Inflammatory macrophage treated with lipopolysaccharide for 4 hours (primary cell): ENCODE results near the gene TRIM31.

Source experiments
- DNase-seq: peaks from one replicate; pipeline ENCODE4 v3.0.0-alpha.2; 2020

The TRIM31 gene, protein sequence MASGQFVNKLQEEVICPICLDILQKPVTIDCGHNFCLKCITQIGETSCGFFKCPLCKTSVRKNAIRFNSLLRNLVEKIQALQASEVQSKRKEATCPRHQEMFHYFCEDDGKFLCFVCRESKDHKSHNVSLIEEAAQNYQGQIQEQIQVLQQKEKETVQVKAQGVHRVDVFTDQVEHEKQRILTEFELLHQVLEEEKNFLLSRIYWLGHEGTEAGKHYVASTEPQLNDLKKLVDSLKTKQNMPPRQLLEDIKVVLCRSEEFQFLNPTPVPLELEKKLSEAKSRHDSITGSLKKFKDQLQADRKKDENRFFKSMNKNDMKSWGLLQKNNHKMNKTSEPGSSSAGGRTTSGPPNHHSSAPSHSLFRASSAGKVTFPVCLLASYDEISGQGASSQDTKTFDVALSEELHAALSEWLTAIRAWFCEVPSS

DNA sequence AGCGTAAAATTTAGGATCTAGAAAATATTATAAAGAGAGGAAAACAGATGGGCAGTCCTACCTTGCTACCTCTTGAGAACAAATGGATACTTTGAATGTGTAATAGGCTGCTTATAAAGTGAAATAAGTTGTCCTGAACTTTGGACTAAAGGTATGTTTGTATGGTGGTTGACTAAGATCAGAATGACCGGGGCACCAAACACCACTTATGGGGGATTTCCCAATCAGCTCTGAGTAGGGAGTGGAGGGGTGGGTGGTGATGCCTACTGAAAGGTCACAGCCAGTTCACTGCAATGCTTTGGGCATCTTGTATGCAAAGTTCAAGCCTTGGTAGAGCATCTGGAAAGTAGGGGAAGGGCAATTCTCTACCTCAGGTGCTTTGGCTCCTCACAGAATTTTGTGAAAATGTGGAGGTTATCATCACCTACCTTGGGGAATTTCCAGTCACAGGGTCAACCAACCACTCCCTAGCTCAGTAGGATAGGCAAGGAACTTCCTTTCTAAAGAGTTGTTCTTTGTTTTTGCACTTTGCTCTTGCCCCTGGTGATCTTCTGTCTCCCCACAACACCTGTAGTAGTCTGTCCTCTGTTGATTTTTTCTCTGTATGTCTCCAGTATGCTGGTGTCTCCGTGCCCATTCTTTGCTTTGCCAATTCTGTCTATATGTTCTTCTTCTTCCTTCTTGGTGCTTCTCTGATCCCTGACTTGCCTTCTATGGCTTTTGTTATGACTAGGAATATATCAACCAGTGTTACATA, at the start of gene TRIM31:
Gene TRIM31, minus strand, starts transcription at position 88 of the 757 bp plus-strand sequence. CDS start 285 bp downstream, outside the sequence.
- peak; percentile 66 for DNase-seq

DNA sequence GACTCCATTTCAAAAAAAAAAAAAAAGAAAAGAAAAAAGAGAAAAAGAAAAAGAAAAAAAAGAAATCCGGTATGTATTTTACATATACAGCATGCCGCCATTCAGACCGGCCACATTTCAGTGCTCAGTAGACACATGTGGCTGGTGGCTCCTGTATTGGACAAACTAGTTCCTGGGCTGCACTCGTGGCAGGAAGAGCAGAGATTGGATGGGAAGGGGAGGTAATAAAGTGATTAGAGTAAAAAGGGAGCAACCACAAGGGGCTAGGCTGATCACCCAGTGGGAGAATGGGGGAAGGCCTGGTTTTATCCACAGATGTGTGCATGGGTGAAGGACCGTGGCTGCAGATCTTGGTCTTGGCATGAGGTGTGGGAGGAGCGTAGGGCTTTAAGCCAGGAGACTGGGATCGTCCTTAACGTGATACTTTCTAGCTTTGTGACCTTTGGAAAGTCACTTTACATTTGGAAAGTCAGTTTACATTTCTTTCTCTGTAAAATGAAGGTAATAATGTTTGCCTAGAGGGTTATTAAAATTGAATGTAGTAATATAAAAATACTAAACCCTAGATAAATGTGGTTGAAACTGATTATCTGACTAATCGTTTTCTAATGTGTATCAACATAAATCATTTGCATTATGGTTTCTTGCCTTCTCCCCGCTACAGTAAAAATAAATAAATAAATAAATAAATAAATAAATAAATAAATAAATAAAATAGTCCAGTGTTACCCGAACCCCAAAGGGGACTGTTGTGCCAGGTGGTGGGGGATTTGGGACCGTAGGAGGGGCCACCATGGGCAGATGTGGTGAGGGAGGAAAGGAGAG, 49.6 kb upstream of the TRIM31 start:
- no peak for DNase-seq

DNA sequence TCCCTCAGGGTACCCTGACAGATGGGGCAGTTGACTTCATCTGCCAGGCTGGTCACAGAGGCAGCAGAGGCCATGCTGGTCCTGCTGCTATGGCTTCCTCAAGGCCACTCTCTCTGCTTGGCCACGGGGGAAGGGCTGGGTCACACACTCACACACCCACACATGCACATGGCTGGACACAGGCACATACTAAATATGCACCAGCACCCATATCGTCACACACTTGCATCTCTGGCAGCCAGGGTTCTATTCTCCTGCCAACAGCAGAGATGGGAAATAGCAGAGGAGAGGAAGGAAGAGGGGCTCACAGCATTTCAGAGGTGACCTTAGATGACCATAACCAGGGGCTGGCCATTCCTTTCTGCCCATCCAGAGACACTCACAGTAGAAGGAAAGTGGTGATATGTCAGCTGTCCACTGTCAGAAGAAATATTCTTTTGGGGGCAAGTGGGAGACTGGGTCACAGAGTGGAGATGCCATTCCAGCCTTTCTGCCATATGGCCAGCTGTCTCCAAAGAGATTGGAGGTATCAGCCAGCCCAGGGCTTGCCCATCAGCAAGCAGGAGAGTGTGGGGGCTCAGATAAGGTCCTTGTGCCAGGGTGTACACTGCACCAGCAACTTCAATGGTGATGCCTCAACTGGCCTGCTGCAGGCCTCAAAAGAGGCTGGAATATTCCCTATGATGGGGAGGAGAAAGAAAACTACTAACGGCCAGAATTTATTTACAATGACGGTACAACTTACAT, 48.1 kb upstream of the TRIM31 start, which contains the start of gene TRIM10:
Gene TRIM10, minus strand, starts transcription at position 427 of the 747 bp plus-strand sequence. Its CDS starts 353 bp downstream, at position 74.
- DNase-seq: no peak

DNA sequence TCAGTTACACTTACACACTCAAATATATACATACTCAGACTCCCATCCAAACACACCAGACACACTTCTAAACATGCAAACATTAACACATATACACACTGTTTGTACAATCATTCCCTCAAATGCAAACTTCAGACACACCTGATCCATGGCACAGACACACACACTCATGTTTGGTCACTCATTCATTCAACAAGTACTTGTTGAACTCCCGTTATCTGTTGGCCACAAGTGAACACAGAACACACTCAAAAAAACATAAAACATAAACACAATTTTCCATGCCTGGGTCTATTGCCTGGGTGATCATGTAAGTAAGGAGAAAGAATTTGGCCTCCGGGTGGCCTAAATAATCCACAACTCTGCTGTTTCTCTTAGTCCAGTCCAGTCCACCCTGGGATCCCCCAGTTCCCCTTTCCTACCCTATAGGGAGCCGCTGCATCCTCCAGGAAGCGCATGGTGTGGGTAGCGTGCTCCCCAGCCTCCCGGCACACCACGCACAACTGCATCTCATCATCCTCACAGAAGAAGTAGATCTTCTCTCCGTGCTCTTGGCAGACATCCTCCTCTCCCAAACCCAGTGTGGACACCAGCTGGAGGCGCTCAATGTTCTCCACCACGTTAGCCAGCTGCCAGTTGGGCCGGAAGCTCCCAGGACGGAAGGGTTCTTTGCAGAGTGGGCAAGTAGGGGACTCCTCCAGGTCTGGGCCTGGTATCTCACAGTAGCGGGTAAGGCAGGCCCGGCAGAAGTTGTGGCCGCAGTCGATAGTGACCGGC, 47.3 kb upstream of the TRIM31 start:
- no peak for DNase-seq

DNA sequence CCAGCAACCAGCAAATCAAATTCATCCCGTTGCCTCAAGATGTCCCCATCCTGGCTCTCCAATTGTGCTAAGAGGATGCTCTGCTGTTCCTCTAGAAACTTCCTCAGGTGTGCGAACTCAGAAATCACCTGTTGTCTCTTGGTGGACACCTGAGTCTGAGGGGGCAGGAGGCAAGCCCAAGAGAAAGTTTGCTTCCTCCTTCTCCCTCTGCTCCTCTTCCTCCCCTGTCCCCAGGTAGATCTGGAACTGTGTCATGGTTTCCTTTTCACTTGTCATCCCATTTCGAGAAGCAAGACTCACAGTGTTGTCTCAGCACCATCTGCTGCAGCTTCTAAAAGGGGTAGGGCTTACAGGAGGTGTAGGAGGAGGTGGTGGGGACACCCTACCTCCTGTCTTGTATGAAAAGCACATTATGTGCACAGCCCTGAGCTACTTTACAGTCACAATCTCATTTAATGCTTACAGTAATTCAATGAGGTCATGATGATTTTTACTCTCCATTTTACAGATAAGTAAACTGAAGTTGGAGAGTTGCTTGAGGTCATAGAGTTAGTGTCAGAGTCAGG, 45.7 kb upstream of the TRIM31 start:
- no peak for DNase-seq

DNA sequence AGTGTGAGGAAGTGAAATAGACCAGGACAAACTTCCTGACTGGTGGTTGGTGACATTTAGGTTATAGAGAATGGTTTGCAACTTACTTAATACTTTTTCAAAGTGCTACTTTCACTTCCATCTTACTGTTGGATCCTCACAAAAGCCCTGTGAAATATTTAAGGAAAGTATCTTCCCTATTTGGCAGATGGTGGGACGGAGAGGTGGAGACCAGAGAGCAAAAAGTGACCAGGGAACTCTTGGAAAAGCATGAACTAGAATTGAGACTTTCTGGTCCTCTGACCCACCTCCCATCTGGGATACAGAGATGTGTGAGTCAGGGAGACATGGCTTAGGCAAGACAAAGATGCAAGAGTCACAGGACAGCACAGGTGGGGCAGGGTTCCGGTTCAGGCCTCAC, 45.1 kb upstream of the TRIM31 start:
- DNase-seq: peak; percentile 53

DNA sequence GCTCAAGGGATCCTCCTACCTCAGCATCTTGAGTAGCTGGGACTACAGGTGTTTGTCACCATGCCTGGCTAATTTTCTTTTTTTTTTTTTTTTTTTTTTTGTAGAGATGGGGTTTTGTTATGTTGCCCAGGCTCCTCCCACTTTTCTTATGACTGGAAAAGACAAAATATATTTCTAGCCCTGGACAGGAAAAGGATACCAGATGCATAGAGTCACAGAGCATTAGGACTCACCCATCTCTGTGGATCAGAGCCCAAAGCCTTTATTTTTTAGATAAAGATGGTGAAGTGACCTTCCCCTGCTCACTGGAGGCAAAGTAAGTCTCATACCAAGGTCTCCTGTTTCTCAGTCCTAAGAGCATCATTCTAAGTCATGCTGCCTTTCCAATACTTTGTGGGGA, 44.7 kb upstream of the TRIM31 start:
- DNase-seq: no peak

DNA sequence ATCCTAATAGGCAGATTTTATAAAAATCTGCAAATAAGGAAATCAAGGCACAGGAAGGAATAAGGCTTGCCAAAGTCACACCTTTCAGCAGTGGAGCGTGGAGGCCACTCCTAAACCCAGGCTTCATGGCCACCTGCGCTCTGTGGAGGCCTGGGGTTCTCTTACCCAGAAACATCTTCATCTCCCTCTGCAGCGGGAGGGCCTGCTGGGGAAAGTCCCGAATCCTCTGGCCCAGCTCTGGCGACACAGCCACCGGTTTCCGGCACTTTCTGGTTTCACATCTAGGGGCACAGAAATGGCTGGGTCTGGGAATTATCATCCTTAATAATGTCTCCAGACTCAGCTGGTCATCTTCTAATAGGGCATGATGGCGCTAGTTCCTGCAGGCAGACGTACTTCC, 43.9 kb upstream of the TRIM31 start:
- DNase-seq: peak; percentile 21

DNA sequence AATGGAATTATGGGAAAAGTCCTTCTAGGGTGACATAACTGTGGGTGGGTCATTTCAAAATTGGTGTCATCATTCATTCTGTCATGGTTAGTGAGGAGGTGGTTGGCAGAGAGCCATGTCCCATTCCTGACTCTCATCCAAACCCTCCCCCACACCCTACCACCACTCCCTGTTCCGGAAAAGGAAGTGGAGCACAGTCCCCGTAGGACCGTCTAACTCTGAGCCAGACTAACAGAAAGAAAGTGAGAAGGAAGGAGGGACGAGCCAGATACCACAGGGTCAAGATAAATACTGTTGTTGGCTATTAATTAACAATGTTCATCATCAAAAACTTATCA, 43.3 kb upstream of the TRIM31 start:
- DNase-seq: peak; percentile 82

DNA sequence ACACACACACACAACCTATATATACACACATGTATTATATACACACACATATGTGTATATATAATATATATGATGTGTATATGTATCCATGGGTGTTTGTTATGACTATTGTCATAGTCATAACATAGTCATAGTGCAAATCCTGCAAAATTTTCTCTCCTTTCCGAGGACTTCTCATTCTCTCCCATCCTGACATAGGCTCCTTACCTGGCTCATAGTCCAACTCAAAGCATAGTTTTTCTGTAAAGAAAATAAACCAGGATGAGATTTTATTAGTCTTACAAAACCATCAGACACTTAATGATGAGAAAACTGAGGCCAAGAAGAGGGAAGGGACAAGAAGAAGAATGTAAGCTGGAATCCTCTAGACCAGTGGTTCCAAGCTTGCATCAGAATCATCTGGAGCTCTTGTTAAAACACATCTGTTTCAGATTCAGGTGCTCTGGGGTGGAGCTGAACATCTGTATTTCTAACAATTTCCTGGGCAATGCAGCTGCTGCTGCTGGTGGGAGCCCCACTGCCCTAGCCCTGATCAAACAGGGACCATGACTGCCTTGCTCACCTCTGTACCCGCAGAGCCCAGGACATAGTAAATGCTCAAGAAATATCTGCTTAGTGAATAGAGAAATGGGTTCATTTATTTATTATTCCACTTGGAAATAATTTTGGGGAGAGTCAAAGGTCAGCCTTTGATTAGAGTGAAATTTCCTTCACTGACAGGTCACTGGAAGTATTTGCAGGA, 42.8 kb upstream of the TRIM31 start:
- DNase-seq: no peak

DNA sequence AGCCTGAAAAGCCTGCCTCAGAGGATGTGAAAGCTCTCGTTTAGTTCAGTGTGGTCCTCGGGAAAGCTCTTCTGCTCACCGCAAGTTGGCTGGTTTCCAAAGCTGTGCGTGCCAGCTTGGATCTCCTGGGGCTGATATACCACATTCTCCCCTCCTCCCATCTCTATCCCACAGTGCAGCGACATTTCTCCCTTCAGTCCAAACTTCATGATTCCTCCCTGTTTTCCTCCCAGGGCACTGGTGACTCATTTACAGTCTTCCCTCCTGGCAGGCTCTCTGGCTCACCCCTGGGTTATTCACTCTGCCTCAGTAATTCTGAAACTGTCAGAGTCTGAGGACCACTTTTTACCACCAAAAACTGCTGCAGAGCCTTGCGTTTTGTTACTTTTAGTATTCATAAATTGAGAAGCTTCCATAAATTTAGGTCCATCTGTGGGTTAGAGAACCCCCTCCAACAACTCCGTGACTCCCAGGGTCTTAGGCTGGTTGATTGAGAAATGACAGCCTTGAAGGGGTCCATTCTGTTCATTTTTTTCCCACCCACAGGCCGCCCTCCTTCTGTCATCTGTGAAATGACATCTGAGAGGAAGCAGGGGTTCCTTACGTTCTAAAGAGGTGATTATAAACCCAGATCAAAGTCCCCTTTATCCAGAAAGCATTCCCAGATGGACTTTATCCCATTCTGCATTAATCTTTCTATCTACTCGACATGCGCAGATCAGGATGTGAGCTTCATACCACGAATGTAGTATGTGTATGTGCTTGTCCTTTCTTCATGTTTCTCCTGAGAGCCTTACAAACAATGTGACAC, 42.0 kb upstream of the TRIM31 start:
- DNase-seq: no peak

DNA sequence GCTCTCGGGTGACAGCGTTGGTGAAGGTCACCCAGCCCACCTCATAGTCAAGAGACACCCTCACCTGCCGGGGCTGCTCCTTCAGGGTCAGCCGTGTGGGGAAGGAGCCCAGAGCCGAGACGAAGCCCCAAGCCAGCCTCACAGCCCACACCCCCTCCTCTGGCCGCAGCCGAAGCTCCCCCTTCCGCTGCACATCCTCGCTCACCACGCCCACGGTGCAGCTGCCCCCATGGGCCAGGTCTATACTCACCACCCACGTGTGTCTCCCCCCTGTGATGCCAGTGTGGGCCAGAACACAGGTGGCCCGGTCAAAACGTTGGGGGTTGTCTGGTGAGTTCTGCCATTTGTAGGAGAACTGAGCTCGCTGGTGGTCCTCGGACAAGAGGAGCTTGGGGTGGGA, 41.2 kb upstream of the TRIM31 start:
- no peak for DNase-seq

DNA sequence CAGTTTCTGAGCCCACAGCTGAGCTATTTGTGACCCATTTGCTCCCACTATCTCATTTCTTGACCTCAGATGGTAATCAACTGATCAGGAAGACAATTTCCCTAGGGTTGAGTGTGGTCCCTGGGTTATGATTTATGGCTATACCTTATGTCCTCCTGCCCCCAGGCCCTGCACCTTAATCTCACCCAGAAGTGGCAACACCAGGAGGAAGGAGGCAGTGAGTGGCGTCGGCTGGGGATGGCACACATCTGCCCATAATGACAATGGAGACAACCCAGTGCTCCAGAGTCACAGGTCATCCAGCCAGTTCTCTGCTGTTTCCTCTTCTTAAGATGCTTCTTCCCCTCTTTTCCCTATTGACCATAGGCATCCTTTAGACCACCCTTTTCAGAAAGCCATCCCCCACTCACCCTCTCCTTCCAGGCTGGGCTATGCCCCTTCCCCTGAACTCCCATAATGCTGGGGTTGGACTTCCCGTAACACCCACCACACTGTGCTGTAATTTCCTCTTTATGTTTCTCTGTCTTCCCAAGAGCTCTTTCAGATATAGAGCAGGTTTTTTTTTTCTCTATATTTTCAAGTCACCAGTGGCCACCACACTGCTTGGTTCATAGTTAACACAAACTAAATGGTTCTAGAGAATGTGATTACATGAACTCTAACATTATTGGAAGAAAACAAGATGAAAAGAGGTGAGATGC, 40.2 kb upstream of the TRIM31 start:
- peak; percentile 28 for DNase-seq

DNA sequence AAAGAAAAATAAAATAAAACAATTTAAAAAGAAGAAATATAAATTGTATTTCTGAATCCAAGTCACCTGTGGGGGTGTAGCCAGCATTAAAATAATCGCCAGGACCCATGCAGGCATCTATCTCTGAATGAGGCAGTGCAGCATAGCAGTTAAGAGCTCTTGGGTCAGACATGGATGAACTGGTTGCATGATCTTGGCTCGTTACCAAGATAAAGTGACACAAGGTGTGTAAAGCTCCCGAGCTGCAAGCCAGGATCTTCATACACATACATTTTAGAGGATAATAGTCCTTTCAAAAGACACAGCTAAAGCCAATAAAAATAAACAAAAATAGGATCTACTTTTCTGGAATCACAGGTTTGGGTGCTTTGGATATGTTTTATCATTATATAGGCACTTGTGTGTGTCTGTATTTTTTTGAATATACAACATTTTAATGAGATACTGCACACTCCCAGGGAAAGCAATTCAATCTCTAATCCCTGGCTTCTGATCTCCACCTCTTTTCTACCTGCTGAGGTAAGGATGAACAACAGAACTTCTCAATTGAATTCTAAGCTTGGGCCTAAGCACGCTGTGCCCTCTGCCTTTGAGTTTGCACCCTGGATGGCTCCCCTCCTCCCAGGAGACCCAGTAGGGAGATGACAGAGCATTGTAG, 39.3 kb upstream of the TRIM31 start:
- no peak for DNase-seq

DNA sequence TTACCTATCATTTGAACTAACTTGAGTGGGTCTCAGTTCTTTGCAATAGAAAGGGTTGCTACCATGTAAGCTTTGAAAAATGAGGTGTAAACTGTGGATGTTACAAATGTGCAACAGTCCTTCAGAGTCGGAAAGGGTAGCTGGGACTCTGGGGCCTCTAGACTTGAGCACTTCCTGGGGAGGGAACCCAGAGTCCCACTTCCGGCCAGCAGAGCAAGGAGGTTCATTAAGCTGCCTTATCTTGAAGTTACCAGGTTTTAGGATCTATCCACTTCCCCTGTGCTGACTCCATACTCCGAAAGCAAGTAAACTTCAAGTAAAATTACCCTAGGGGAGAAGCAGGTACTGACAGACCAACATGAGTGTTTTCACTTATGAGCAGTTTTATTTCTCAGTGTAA, 38.7 kb upstream of the TRIM31 start:
- no peak for DNase-seq

DNA sequence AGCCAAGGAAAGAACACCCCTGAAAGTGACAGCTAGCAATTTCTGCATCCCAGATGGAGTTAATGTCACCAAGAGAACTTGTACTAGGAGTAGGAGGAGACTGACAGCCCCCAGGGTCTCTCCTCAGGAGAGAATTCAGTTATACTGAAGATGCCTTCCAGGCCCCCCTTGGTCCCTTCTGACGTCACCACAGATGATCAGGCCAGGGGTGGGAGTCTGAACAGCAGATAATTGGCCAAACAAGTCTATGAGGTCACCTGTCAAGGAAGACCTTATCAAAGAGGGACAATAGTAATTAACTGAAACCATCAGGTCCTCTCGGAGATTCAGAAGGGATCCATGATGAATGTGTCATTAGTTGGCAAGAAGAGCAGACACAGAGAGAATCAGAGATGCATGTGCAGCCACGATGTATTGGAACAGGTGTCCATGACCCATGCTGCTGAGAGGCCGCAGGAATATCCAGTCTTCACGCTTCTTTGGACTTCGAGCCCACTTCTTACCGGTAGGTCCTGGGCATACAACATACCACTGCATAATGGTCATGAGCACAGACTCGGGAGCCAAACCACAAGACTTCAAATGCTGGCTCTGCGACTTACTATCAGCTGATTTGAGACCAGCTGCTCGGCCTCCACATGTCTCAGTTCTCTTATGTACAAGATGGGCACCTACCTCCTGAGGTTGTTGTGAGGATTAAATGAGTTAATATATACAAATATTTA, 37.9 kb upstream of the TRIM31 start:
- no peak for DNase-seq

DNA sequence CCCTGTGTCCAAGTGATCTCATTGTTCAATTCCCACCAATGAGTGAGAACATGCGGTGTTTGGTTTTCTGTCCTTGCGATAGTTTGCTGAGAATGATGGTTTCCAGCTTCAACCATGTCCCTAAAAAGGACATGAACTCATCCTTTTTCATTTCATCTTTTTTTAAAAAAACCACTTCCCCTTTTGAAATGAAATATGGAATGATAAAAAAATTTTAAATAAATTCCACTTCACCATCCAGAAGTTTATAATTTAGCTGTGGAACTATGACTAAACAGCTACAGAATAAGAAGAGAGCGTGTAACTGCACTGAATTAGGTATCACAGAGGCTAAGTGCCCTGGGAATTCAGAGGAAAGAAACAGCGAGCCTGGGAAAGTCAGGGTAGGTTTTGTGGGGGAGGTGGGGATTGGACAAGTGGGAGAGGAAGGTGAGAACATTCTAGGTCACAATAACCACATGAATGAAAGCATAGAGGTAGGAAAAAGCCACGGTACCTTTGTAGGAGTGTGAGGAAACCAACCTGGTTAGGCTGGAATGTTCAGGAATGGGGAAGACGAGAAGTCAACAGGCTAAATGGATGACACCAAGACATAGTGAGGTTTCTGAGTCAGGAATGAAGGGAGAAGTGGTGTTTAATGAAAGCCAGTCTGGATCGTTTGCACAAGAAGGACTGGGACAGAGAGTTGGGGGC, 37.1 kb upstream of the TRIM31 start:
- peak; percentile 38 for DNase-seq
